ENCODE results near the gene FN3K.

The FN3K gene

DNA sequence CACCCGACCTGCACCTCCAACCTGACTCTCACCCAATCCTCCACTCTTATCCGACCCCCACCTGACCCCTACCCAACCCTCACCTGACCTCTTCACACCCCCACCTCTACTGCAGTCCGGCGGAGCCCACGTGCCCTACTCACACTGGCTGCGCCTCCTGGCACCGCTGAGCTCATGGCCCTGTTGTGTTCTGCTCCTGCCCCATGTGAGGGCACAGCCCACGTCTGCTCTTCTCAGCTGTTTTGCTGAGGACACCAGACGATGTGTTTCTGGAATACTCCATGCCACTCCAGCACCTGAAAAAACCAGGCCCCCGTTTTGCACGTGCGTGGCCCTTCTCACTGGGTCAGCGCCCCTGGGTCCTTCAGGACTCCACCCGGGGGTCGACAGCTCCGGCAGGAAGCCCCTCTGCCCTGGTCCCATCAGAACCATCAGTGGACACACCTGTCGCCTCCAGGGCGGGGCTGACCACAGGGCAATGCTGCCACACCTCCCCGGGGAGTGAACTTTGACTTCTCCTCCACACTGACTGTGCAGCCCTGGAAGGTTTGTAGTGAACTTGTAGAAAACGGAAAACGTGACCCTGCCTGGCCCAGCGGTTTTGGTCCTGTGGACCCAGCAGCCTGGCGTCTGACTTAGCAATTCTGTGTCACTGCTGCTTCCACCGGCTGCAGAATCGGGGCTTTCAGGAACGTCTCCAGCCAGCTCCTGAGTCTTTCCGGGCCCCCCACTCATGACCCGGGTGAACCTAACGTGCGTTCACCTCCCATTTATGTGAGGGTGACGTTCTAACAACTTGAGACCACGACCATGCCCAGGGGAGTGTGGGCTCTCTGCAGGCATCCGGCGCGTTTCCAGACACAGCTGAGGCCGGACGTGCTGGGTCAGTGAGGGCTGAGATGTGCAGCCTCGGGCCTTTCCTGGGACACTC, 31.2 kb upstream of the FN3K start:
- DNase-seq: no peak

- DNase-seq: no peak
Measured at GRCh38 chr17:82704886-82705285, 30.5 kb upstream of the FN3K start.

GRCh38 chr17:82705756-82706155, 29.7 kb upstream of the FN3K start:
- DNase-seq: no peak

GRCh38 chr17:82709024-82709675, 26.3 kb upstream of the FN3K start:
- no peak for DNase-seq

GRCh38 chr17:82709676-82710498, 25.5 kb upstream of the FN3K start:
- no peak for DNase-seq

- DNase-seq: no peak
Measured at GRCh38 chr17:82710499-82711232, 24.7 kb upstream of the FN3K start.

GRCh38 chr17:82713071-82713723, 22.2 kb upstream of the FN3K start:
- DNase-seq: no peak

GRCh38 chr17:82716203-82717010, 19.0 kb upstream of the FN3K start, which contains the start of gene FN3KRP:
Gene FN3KRP (plus strand): TSS chr17:82716706. CDS start chr17:82716756, 50 bp downstream.
- peak; percentile 80 for DNase-seq

GRCh38 chr17:82718986-82719685, 16.3 kb upstream of the FN3K start:
- DNase-seq: no peak

GRCh38 chr17:82720204-82720603, 15.2 kb upstream of the FN3K start:
- DNase-seq: no peak

GRCh38 chr17:82722341-82723013, 12.9 kb upstream of the FN3K start:
- DNase-seq: no peak

DNA sequence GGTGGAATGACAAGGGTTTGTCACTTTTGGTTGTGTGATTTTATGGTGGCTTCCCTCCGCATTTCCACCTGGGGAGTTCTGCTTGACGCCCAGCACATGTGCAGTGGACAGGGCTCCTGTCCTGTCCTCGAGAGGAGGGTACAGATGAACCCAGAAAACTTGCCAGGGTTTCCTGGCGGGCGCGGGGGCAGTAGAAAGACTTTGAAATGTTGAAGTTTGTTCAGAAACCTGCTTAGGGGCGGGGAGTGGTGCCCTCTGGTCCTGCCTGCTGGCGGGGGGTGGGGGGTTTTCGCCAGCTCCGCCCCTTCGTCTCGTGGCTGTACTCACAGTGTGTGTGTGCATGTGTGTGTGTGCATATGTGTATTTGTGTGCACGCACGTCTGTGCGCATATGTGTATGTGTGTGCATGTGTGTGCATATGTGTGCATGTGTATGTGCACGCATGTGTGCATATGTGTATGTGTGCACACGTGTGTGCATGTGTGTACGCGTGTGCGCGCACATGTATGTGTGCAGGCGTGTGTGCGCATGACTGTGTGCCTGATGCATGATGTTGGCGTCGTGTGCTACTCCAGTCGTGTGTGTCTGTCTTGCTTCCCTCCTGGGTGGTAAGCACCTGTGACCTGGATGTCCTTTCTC, 12.1 kb upstream of the FN3K start:
- DNase-seq: no peak

DNA sequence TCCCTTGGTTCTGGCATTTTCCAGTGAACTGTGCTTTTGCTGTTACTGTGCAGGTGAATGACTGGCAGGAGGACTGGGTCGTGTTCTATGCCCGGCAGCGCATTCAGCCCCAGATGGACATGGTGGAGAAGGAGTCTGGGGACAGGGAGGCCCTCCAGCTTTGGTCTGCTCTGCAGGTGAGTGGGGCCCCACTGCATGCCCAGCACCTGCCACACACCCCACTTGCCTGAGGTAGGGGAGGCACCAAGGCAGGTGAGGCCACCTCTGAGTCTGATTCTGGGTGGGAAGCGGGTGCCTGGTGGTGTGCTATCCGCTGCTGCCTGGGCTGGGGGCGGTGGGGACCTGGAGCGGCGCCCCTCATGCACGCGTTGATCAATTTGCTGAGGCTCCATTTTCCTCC, 9.0 kb upstream of the FN3K start:
- DNase-seq: no peak

DNA sequence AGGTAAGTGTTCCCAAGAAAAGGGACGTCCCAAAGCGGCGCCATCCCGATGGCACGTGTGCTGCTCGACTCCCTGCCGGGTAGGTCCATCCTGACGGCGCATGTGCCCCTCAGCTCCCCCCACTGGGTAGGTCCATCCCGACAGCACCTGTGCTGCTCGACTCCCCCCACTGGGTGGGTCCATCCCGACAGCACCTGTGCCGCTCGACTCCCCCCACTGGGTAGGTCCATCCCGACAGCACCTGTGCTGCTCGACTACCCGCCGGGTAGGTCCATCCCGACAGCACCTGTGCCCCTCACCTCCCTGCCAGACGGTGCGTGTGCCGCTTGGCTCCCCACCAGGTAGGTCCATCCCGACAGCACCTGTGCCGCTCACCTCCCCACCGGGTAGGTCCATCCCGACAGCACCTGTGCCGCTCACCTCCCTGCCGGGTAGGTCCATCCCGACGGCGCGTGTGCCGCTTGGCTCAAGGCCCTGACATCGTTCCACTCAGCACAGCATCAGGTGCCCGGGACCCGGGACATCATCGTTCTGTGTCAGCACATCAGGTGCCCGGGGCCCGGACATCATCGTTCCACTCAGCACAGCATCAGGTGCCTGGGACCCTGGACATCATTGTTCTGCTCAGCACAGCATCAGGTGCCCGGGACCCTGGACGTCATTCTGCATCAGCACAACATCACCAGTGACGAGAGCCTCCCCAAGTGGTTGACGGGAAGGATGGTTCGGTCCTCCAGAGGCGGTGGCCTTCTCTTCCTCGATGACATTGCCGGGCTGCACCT, 5.7 kb upstream of the FN3K start:
- DNase-seq: no peak

DNA sequence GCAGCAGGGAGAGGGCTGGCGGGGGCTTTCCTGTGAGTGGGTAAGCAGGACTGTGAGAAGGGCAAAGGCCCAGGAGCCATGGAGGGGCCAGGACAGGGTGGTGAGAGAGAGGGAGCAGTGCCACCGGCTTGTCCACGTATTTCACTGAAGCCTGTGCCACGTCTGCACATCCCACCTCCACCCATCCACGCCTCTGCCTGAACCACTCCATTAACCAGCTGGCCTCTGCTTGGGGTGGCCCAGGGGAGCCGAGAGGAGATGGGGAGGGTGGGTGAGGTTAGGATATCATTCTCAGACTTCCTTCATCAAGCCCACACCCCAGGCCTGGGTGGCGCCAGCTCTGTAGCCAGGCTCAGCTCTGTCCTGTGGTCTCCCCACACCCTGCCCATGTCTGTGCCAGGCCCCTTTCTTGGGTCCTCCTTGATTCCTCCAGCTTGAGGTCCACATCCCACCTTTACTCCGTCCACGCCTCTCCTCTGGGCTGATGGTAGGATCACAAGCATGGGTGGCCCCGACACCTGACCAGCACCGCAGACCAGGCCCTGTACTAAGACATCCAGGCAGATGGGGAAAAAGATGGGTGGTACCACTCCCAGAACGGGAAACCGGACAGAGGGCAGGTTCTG, 3.2 kb upstream of the FN3K start:
- DNase-seq: no peak

GRCh38 chr17:82736511-82737185, 1.2 kb downstream of the FN3K start:
- no peak for DNase-seq

Measured in NCI-H187 treated with DMSO at 0.1 percent for 48 hours (cell line).